K562 (cell line): Measurements from ENCODE around the gene AQR. TPM values are rescaled to one million over a fixed set of nuclear protein-coding genes. Genes with fewer than 3 reads are reported as not detected.

Experiments used
- ATAC-seq: fragments of 200-7000 bp; cut with Tn5 transposase; 3 replicates; pipeline ENCODE4 v1.9.1; 2020; ENCODE audit warnings: moderate library complexity
- BruUV-seq: library from RNA; stranded (reverse); fragments of 400-500 nt; replicated peaks from 2 replicates; lab custom pipeline; 2021; lab: Mats Ljungman, UMichigan
- CTCF ChIA-PET: fragments of 300-600 bp; formaldehyde crosslinking; extraction: SDS; loops from one replicate; lab custom pipeline; 2021; ENCODE audit warnings: low intra/inter-chr PET ratio; lab: Yijun Ruan, JAX
- POLR2A ChIA-PET: fragments of 300-600, 350-650 bp; sonication (Branson Sonifier 250); formaldehyde crosslinking; extraction: SDS; loops from one replicate; lab custom pipeline; 2021; ENCODE audit warnings: antibody characterized with exemption, inconsistent platforms; lab: Yijun Ruan, JAX
- DNase-seq, 4 experiments: peaks; one replicate each; pipeline versions ENCODE4 v3.0.0 to v3.0.0-alpha.2; 2011 to 2018; ENCODE audit warnings: low spot score in 3 of 4, mixed read lengths in 3 of 4; ENCODE audit errors: extremely low read depth in 1 of 4
- FAIRE-seq: peaks from 2 replicates; lab custom pipeline; 2011; peaks lifted over from hg19 to GRCh38; lab: Jason Lieb, UNC
- H2AFZ ChIP-seq: 2 replicates; pipeline ENCODE4 v1.6.0; 2011; ENCODE audit warnings: low read depth, low read length, control low read depth, inconsistent platforms
- H3K27ac ChIP-seq: fragments of 200-600 bp; 3 replicates; pipeline ENCODE4 v1.8.0; 2011; ENCODE audit warnings: low read depth, mild to moderate bottlenecking, control low read depth, inconsistent platforms, low read length, moderate library complexity, mixed read lengths; ENCODE audit errors: extremely low read depth
- H3K27me3 ChIP-seq, 2 experiments: fragments of 300-600 bp in 1 of 2; 2 replicates in 1 of 2; 3 replicates in 1 of 2; pipeline versions ENCODE4 v1.6.0 to v1.8.0; 2011; ENCODE audit warnings: inconsistent platforms in 2 of 2, low read length in 2 of 2, mild to moderate bottlenecking in 1 of 2, mixed read lengths in 1 of 2, moderate library complexity in 1 of 2; ENCODE audit not compliant: control insufficient read depth in 2 of 2, insufficient read depth in 2 of 2
- H3K36me3 ChIP-seq: fragments of 300-600 bp; 3 replicates; pipeline ENCODE4 v1.8.0; 2011; ENCODE audit warnings: mild to moderate bottlenecking, low read length, inconsistent platforms; ENCODE audit not compliant: control insufficient read depth, insufficient read depth
- H3K4me1 ChIP-seq, 2 experiments: fragments of 200-600 bp in 1 of 2; replicated peaks in 1 of 2; 2 replicates in 1 of 2; 3 replicates in 1 of 2; pipeline versions ENCODE4 v1.5.1 to v1.8.0; 2011; ENCODE audit warnings: inconsistent platforms in 2 of 2, low read length in 2 of 2, mild to moderate bottlenecking in 1 of 2, mixed read lengths in 1 of 2, moderate library complexity in 1 of 2; ENCODE audit not compliant: control insufficient read depth in 2 of 2, insufficient read depth in 2 of 2
- H3K4me2 ChIP-seq: 2 replicates; pipeline ENCODE4 v1.6.1; 2011; ENCODE audit warnings: low read length, control low read depth, inconsistent platforms, mixed read lengths; ENCODE audit not compliant: insufficient read depth
- H3K4me3 ChIP-seq: fragments of 200-600 bp; sonication (generic), shearing (Covaris generic); 2 replicates; pipeline ENCODE4 v1.5.1; 2016; ENCODE audit warnings: control low read depth, inconsistent platforms
- H3K79me2 ChIP-seq: fragments of 200-600 bp; 3 replicates; pipeline ENCODE4 v1.8.0; 2011; ENCODE audit warnings: low read length, inconsistent platforms; ENCODE audit not compliant: control insufficient read depth, insufficient read depth
- H3K9ac ChIP-seq, 2 experiments: 2 replicates each; pipeline versions ENCODE4 v1.6.0 to v1.6.1; 2011; ENCODE audit warnings: low read depth in 2 of 2, low read length in 2 of 2, control low read depth in 1 of 2, inconsistent platforms in 1 of 2, mild to moderate bottlenecking in 1 of 2, mixed read lengths in 1 of 2; ENCODE audit not compliant: insufficient read depth in 1 of 2
- H3K9me1 ChIP-seq: one replicate; pipeline ENCODE4 v1.6.0; 2011; ENCODE audit warnings: inconsistent platforms, mild to moderate bottlenecking, low read length, moderate library complexity; ENCODE audit not compliant: control insufficient read depth, insufficient read depth
- H3K9me3 ChIP-seq: replicated peaks from 2 replicates; pipeline ENCODE4 v1.5.1; 2011; ENCODE audit warnings: low read depth, low read length, inconsistent platforms; ENCODE audit not compliant: control insufficient read depth, insufficient read depth
- H4K20me1 ChIP-seq: replicated peaks from 2 replicates; pipeline ENCODE4 v1.6.1; 2011; ENCODE audit warnings: low read length, inconsistent platforms, mixed read lengths; ENCODE audit not compliant: control insufficient read depth, insufficient read depth
- FIP1L1 ChIP-seq: fragments of 200-400 bp; formaldehyde crosslinking; IDR thresholded peaks from 2 replicates; pipeline ENCODE4 v1.6.1; 2018; ENCODE audit warnings: mild to moderate bottlenecking, low read depth, low read length; ENCODE audit not compliant: poor library complexity, severe bottlenecking
- GTF2F1 ChIP-seq: IDR thresholded peaks from 2 replicates; pipeline ENCODE4 v1.6.1; 2011; ENCODE audit warnings: low read depth, low read length, improper control_type of control experiment
- HSF4 ChIP-seq: fragments of 250-450 bp; sonication (Bioruptor Pico); IDR thresholded peaks from 2 replicates; pipeline ENCODE4 v2.1.2; 2022; ENCODE audit warnings: mild to moderate bottlenecking, moderate library complexity, borderline replicate concordance
- PRPF4 ChIP-seq: fragments of 200-400 bp; formaldehyde crosslinking; IDR thresholded peaks from one replicate; pipeline ENCODE4 v1.6.1; 2017; ENCODE audit warnings: low read length, low read depth, mild to moderate bottlenecking; ENCODE audit not compliant: insufficient read depth, poor library complexity, severe bottlenecking
- SIN3A ChIP-seq, 2 experiments: fragments of 150-350 bp in 1 of 2; IDR thresholded peaks; 2 replicates each; pipeline ENCODE4 v1.6.1; 2011 to 2016; ENCODE audit warnings: borderline replicate concordance in 2 of 2, low read depth in 2 of 2, low read length in 2 of 2, mild to moderate bottlenecking in 2 of 2, moderate library complexity in 2 of 2; ENCODE audit not compliant: control insufficient read depth in 1 of 2
- SRSF9 ChIP-seq: fragments of 200-400 bp; formaldehyde crosslinking; IDR thresholded peaks from 2 replicates; pipeline ENCODE4 v1.6.1; 2017; ENCODE audit warnings: low read depth, low read length, borderline replicate concordance
- WGBS: fragments of 100-300 bp; shearing (Covaris generic); methylation state at CpG from one replicate; pipeline ENCODE4 v1.1.6; 2016; ENCODE audit warnings: low coverage, mixed read lengths; ENCODE audit not compliant: insufficient coverage; ENCODE audit errors: missing lambda C conversion rate; 5-methylcytosine and 5-hydroxymethylcytosine counted together
- in situ Hi-C: fragments of 300-500 bp; cut with MboI; formaldehyde crosslinking; loops from 4 replicates; pipeline ENCODE4 v1.15.0; 2018; ENCODE audit warnings: inconsistent platforms, mixed read lengths
- intact Hi-C: fragments of 100-400 bp; cut with micrococcal nuclease; formaldehyde crosslinking; loops from 2 replicates; pipeline ENCODE4 v1.14.2; 2022
- polyA plus RNA-seq, 8 experiments: library from polyadenylated mRNA; depleted of rRNA in 4 of 8; stranded (reverse) in 5 of 8; unstranded in 3 of 8; fragments of >200 nt; fragmentation: Nextera tagmentation in 2 of 8; fragmentation: Illumina TruSeq in 1 of 8; extraction: Ambion mirVana in 2 of 8; extraction: Trizol in 1 of 8; gene quantifications; 2 replicates each; pipeline versions ENCODE4 v1.2.1 to v1.2.3, GENCODE V29; 2011 to 2014; ENCODE audit warnings: inconsistent platforms in 1 of 8, missing spikeins in 1 of 8
- total RNA-seq, 7 experiments: library from RNA; depleted of rRNA in 6 of 7; stranded (reverse); fragments of >200 nt in 6 of 7; fragmentation: Illumina TruSeq in 2 of 7; extraction: Trizol in 2 of 7; gene quantifications; 2 replicates each; pipeline versions ENCODE4 v1.2.1 to v1.2.3, GENCODE V29; 2011 to 2021; ENCODE audit warnings: low replicate concordance in 1 of 7
- TF ChIP-seq, protein P1 (sequence below), 3 experiments: IDR thresholded peaks in 2 of 3; conservative IDR thresholded peaks in 1 of 3; 2 replicates each; pipeline ENCODE4 v1.5.1; 2011 to 2012; ENCODE audit warnings: low read length in 3 of 3, mild to moderate bottlenecking in 3 of 3, control low read depth in 2 of 3, improper control_type of control experiment in 1 of 3, inconsistent platforms in 1 of 3, low read depth in 1 of 3, mixed read lengths in 1 of 3, moderate library complexity in 1 of 3; ENCODE audit not compliant: insufficient read depth in 2 of 3
- TF ChIP-seq, protein P2 (sequence below), 2 experiments: fragments of 450-650 bp in 1 of 2; sonication (generic) in 1 of 2; formaldehyde crosslinking in 1 of 2; IDR thresholded peaks; 2 replicates each; pipeline versions ENCODE4 v1.7.1 to v1.9.0; 2016 to 2022; ENCODE audit warnings: inconsistent platforms in 1 of 2, mild to moderate bottlenecking in 1 of 2, missing genetic modification reagents in 1 of 2

The AQR gene
- total and polyA plus RNA-seq, 9 of the 15 experiments (the other 6 are each of a cell fraction or from before 2014, with no cell fraction given), result 22.0 to 62.9 (median 39.3) TPM

DNA sequence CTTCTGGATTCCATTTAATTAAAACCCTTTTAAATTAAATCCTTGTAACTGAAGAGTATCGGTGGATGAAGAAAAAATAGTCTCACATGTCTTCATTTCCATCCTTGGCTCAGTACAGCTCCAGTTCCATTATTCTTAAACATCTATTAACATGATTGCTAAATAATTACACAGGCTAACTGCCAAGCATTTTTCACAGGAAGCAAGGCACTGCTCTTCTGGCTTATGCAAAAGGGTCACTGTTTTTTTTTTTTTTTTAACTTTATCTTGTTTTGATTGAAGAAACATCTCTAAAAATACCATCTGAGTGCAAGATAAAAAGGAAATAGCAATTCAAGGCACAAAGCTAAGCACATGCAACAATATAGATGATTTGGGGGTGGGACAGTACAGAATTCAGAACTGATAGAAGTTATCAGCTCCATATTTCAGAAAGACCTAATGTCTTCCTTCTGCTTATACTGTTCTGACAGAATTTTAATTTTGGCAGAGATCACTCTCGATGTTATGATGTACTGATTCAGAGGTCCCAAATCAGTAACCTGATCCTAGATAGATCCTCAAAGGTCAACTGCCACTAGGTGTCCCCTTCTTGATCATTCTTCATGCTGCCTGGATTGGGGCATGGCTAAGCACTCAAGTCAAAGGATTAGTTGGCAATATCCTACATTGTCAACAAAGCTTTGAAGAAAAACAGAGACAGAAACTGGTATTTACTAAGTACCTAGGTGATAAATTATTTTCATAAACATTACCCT lies 116.4 kb downstream of the AQR start:
- no peak overlapping the region for H3K9ac ChIP-seq
- H3K4me2 ChIP-seq, result no peak overlapping the region
- ChIA-PET CTCF (no interaction called here), POLR2A (interaction anchor here (0.6 to 1.6 kb wide), 4 partner anchors 8 to 26 kb away, joined by 3 to 5 read pairs (median 4); no protein-coding TSS in a partner anchor)
- no peaks in the 10 kb centered on the region for H3K79me2 ChIP-seq
- no peaks in the 10 kb centered on the region for H3K27me3 ChIP-seq
- no TSS peak for BruUV-seq
- in situ Hi-C loops, result no loop called here
- no peaks in the 10 kb centered on the region for H3K9me3 ChIP-seq
- ATAC-seq, result no peak; the same call in 2 of the 3 replicates
- H3K4me3 ChIP-seq, result no peak overlapping the region
- FAIRE-seq, result peak; percentile 51
- H2AFZ ChIP-seq, result no peak overlapping the region
- intact Hi-C loops, result no loop called here
- peaks cover 33% of the 10 kb centered on the region for H3K36me3 ChIP-seq
- DNase-seq, result no peak
- WGBS, result 84% methylated on average over 2 of the region's 2 CpGs
- no peaks in the 10 kb centered on the region for H4K20me1 ChIP-seq
- no peaks in the 10 kb centered on the region for H3K9me1 ChIP-seq
- H3K4me1 ChIP-seq, result no peaks in the 10 kb centered on the region; a peak in 2 of 5 replicates
- H3K27ac ChIP-seq, result no peak overlapping the region
- TF ChIP-seq FIP1L1 (no peak), HSF4 (no peak), GTF2F1 (no peak), SRSF9 (no peak), SIN3A (IDR thresholded peaks at IDR 0.05; ENCODE audit: borderline replicate concordance in 2 of 2, control insufficient read depth in 1 of 2, low read depth in 2 of 2, low read length in 2 of 2) (no peak), PRPF4 (no peak)
- TF ChIP-seq, protein P1, sequence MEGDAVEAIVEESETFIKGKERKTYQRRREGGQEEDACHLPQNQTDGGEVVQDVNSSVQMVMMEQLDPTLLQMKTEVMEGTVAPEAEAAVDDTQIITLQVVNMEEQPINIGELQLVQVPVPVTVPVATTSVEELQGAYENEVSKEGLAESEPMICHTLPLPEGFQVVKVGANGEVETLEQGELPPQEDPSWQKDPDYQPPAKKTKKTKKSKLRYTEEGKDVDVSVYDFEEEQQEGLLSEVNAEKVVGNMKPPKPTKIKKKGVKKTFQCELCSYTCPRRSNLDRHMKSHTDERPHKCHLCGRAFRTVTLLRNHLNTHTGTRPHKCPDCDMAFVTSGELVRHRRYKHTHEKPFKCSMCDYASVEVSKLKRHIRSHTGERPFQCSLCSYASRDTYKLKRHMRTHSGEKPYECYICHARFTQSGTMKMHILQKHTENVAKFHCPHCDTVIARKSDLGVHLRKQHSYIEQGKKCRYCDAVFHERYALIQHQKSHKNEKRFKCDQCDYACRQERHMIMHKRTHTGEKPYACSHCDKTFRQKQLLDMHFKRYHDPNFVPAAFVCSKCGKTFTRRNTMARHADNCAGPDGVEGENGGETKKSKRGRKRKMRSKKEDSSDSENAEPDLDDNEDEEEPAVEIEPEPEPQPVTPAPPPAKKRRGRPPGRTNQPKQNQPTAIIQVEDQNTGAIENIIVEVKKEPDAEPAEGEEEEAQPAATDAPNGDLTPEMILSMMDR (IDR thresholded peaks at IDR 0.05 in 2 of 3, conservative IDR thresholded peaks at IDR 0.05 in 1 of 3; ENCODE audit: insufficient read depth in 2 of 3, low read depth in 1 of 3, low read length in 3 of 3), result 0 out of 6 replicates have a peak, but pooled peaks of 1 of the 3 experiments have one; percentile 13
- TF ChIP-seq, protein P2, sequence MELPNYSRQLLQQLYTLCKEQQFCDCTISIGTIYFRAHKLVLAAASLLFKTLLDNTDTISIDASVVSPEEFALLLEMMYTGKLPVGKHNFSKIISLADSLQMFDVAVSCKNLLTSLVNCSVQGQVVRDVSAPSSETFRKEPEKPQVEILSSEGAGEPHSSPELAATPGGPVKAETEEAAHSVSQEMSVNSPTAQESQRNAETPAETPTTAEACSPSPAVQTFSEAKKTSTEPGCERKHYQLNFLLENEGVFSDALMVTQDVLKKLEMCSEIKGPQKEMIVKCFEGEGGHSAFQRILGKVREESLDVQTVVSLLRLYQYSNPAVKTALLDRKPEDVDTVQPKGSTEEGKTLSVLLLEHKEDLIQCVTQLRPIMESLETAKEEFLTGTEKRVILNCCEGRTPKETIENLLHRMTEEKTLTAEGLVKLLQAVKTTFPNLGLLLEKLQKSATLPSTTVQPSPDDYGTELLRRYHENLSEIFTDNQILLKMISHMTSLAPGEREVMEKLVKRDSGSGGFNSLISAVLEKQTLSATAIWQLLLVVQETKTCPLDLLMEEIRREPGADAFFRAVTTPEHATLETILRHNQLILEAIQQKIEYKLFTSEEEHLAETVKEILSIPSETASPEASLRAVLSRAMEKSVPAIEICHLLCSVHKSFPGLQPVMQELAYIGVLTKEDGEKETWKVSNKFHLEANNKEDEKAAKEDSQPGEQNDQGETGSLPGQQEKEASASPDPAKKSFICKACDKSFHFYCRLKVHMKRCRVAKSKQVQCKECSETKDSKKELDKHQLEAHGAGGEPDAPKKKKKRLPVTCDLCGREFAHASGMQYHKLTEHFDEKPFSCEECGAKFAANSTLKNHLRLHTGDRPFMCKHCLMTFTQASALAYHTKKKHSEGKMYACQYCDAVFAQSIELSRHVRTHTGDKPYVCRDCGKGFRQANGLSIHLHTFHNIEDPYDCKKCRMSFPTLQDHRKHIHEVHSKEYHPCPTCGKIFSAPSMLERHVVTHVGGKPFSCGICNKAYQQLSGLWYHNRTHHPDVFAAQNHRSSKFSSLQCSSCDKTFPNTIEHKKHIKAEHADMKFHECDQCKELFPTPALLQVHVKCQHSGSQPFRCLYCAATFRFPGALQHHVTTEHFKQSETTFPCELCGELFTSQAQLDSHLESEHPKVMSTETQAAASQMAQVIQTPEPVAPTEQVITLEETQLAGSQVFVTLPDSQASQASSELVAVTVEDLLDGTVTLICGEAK (IDR thresholded peaks at IDR 0.05), result peak; percentile 85
- TF ChIP-seq, protein P2 (CRISPR knock-in tag; IDR thresholded peaks at IDR 0.05), result no peak
